BE2C (cell line): Measurements from ENCODE around the gene SLC66A1.

Source experiments
- DNase-seq: peaks from one replicate; pipeline ENCODE4 v3.0.0-alpha.2; 2020
- H3K27me3 ChIP-seq: fragments of 250-450 bp; sonication (Bioruptor Pico); 2 replicates; pipeline ENCODE4 v1.5.1; 2020; ENCODE audit warnings: mild to moderate bottlenecking
- H3K36me3 ChIP-seq: fragments of 250-450 bp; sonication (Bioruptor Pico); 2 replicates; pipeline ENCODE4 v1.5.1; 2020; ENCODE audit warnings: mild to moderate bottlenecking
- H3K4me1 ChIP-seq: fragments of 250-450 bp; sonication (Bioruptor Pico); 2 replicates; pipeline ENCODE4 v1.5.1; 2020
- H3K4me3 ChIP-seq: 2 replicates; pipeline ENCODE4 v1.5.1; 2011; ENCODE audit warnings: low read depth, low read length
- H3K9me3 ChIP-seq: fragments of 250-450 bp; sonication (Bioruptor Pico); 2 replicates; pipeline ENCODE4 v1.5.1; 2020
- TF ChIP-seq, protein P1 (sequence below): IDR thresholded peaks from 2 replicates; pipeline ENCODE4 v1.5.1; 2012; ENCODE audit warnings: mild to moderate bottlenecking, low read depth, low read length

The SLC66A1 gene

DNA sequence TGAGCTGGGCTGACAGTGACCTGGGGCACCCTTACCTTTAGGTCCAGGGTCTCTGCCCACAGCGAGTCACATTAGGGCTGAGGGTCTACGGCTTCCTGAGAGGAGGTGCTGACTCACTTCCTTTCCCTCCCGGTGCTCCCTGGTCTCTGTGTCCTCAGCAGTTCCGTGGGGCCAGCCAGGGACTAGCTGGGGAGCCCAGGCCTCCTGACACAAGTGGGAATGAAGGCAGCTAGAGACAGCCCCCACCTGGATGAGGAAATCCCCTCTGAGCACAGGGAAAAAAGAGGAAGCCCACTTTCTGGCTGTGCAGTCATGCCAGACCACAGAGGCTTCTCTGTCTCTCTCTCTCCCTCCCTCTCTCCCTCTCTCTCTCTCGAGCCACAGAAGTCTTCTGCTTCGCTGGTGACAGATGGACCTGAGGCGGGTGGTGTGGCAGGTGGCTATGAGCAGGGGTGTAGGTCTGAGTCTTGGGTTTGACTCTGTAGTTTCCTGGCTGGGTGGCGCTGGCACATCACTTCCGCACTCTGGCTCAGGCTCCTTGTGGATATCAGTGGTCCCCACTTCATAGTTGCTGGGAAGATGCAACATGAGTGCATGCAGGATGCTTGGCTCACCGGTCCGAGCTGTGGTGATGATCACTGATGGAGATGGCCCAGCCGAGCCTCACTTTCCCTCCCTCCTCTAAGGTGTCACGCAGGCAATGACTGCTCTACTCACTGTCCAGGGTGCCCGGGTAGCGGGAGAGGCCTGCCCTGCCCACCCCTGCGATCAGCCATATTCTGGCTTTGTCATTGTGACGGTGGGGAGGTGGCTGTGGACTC, 3.5 kb downstream of the SLC66A1 start:
- Histone ChIP-seq H3K4me3 (no peak overlapping the region), H3K36me3 (no peaks in the 10 kb centered on the region), H3K27me3 (no peaks in the 10 kb centered on the region), H3K4me1 (no peaks in the 10 kb centered on the region), H3K9me3 (no peaks in the 10 kb centered on the region)
- TF ChIP-seq, protein P1, sequence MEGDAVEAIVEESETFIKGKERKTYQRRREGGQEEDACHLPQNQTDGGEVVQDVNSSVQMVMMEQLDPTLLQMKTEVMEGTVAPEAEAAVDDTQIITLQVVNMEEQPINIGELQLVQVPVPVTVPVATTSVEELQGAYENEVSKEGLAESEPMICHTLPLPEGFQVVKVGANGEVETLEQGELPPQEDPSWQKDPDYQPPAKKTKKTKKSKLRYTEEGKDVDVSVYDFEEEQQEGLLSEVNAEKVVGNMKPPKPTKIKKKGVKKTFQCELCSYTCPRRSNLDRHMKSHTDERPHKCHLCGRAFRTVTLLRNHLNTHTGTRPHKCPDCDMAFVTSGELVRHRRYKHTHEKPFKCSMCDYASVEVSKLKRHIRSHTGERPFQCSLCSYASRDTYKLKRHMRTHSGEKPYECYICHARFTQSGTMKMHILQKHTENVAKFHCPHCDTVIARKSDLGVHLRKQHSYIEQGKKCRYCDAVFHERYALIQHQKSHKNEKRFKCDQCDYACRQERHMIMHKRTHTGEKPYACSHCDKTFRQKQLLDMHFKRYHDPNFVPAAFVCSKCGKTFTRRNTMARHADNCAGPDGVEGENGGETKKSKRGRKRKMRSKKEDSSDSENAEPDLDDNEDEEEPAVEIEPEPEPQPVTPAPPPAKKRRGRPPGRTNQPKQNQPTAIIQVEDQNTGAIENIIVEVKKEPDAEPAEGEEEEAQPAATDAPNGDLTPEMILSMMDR = no peak
- DNase-seq = no peak

DNA sequence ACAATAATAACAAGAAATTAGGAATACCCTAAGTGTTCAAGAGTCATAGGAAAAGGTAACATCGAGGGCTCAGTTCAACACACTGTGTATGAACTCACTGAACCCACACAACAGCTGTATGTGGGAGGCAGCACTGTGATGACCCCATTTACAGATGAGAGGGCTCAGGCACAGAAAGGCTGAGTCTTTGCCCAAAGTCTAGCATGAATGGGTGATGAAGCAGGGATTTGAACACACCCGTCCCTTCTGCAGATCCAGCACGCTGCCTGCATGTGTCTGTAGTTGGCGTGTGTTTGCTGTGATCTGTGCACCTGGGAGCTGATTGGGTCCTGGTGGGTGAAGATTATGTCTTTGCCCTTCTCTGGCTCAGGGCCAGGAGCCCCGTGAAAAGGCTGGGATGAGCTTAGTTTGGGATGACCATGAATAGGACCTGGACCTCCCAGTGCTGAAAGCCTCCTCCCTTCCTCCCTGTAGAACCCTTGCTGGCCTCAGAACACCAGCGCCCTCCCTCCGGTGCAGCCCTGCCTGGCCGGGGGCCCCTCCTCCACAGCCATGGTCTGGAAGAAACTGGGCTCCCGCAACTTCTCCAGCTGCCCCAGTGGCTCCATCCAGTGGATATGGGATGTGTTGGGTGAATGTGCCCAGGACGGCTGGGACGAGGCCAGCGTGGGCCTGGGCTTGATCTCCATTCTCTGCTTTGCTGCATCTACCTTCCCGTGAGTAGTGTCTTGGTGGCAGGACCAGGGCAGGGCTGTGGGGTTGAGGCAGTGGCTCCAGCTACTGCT, 5.2 kb downstream of the SLC66A1 start:
- no peaks in the 10 kb centered on the region for H3K9me3 ChIP-seq
- no peak for DNase-seq
- H3K27me3 ChIP-seq = no peaks in the 10 kb centered on the region
- no peak overlapping the region for H3K4me3 ChIP-seq
- TF ChIP-seq, protein P1 = no peak
- no peaks in the 10 kb centered on the region for H3K4me1 ChIP-seq
- no peaks in the 10 kb centered on the region for H3K36me3 ChIP-seq

DNA sequence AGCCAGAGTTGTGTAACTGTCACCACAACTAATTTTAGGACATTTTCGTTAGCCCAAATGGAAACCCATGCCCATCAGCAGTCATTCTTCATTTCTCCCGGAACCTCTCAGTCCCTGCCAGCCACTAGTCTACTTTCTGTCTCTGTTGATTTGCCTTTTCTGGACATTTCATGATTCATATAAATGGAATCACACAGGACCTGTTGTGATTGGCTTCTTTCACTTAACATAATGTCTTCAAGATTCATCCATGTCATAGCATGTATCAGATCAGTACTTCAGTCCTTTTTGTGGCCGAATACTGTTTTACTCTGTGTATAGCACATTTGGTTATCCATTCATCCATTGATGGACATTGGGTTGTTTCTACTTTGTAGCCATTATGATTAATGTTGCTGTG, 7.1 kb downstream of the SLC66A1 start:
- no peaks in the 10 kb centered on the region for H3K27me3 ChIP-seq
- TF ChIP-seq, protein P1 = no peak
- no peaks in the 10 kb centered on the region for H3K36me3 ChIP-seq
- no peak for DNase-seq
- H3K4me1 ChIP-seq = no peaks in the 10 kb centered on the region
- H3K9me3 ChIP-seq = no peaks in the 10 kb centered on the region
- no peak overlapping the region for H3K4me3 ChIP-seq

DNA sequence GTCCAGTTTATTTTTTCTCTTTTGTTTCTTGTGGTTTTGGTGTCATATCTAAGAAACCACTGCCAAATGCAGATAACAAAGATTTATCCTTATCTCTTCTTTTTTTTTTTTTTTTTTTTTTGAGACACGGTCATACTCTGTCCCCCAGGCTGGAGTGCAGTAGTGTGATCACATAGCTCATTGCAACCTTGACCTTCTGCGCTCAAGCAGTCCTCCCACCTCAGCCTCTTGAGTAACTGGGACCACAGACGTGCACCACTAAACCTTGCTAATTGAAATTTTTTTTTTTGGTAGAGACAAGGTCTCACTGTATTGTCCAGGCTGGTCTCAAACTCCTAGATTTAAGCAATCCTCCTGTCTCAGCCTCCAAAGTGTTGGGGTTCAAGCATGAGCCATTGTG, 8.9 kb downstream of the SLC66A1 start:
- no peaks in the 10 kb centered on the region for H3K9me3 ChIP-seq
- no peaks in the 10 kb centered on the region for H3K27me3 ChIP-seq
- TF ChIP-seq, protein P1 = no peak
- no peaks in the 10 kb centered on the region for H3K4me1 ChIP-seq
- no peak for DNase-seq
- H3K36me3 ChIP-seq = no peaks in the 10 kb centered on the region
- H3K4me3 ChIP-seq = no peak overlapping the region

DNA sequence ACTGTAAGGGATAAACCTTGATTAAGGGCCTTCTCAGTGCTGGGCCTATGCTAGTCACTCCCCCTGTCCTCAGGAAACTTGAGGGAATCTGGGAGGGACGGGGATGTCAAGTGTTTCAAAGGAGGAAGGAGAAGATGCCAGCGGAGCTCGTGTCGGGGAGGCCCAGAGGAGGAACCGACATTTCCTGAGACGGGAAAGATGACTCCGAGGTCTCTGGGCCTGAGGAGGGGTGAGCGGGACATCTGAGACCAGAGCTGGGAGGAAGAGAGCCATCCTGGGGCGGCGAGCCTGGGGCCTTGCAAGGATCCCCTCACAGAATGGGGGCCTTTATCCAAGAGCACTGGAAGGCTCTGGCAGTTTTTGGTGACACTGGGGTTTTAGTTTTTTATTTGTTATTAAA, 10.4 kb downstream of the SLC66A1 start:
- no peak for DNase-seq
- Histone ChIP-seq H3K4me1 (no peaks in the 10 kb centered on the region), H3K4me3 (no peak overlapping the region), H3K9me3 (no peaks in the 10 kb centered on the region), H3K36me3 (no peaks in the 10 kb centered on the region), H3K27me3 (no peaks in the 10 kb centered on the region)
- TF ChIP-seq, protein P1 = no peak
